ENCODE measurements around the gene MMEL1.

GRCh38 chr1:2636733-2637132 lies 3.9 kb upstream of the MMEL1 start:
- TF ChIP-seq CTCF (conservative IDR thresholded peaks at IDR 0.05; ENCODE audit: low read length) (no peak), EZH2phosphoT487 (IDR thresholded peaks at IDR 0.05; ENCODE audit: borderline replicate concordance, low read depth, low read length) (no peak)

All from OCI-LY7 (cell line).